Neural cell (in vitro differentiated cells): ENCODE data around the gene BLVRA. TPM values are rescaled to one million over a fixed set of nuclear protein-coding genes. Genes with fewer than 3 reads are reported as not detected.
"Not testable (repeated sequence)": the region's sequence is repeated elsewhere in the genome, so short reads cannot be mapped to it uniquely, and the experiment has no call there.

Experiments used
- H2AFZ ChIP-seq: fragments of 200-600, 300-800 bp; sonication (generic), shearing (Covaris generic); 2 replicates; pipeline ENCODE4 v1.6.0; 2014; ENCODE audit warnings: low read depth, mild to moderate bottlenecking, antibody characterized with exemption, low read length, moderate library complexity
- H3F3A ChIP-seq: fragments of 200-600 bp; shearing (Covaris generic); 2 replicates; pipeline ENCODE4 v1.6.1; 2016; ENCODE audit warnings: mild to moderate bottlenecking, moderate library complexity, mixed read lengths, antibody characterized with exemption, low read length; ENCODE audit not compliant: insufficient read depth, poor library complexity, severe bottlenecking
- H3K27ac ChIP-seq: fragments of 200-600, 300-800 bp; sonication (generic), shearing (Covaris generic); 2 replicates; pipeline ENCODE4 v1.5.1; 2014; ENCODE audit warnings: mild to moderate bottlenecking, low read length, moderate library complexity
- H3K27me3 ChIP-seq: fragments of 300-800, 200-600 bp; sonication (generic), shearing (Covaris generic); 2 replicates; pipeline ENCODE4 v1.6.0; 2014; ENCODE audit warnings: mild to moderate bottlenecking, low read depth, low read length, moderate library complexity; ENCODE audit not compliant: insufficient read depth
- H3K36me3 ChIP-seq: fragments of 300-800, 200-600 bp; sonication (generic), shearing (Covaris generic); 2 replicates; pipeline ENCODE4 v1.5.1; 2014; ENCODE audit warnings: mild to moderate bottlenecking, antibody characterized with exemption, low read length, moderate library complexity; ENCODE audit not compliant: insufficient read depth
- H3K4me2 ChIP-seq: fragments of 300-800, 200-600 bp; sonication (generic), shearing (Covaris generic); 2 replicates; pipeline ENCODE4 v1.6.0; 2014; ENCODE audit warnings: mild to moderate bottlenecking, low read length
- H3K4me3 ChIP-seq: fragments of 300-800, 200-600 bp; sonication (generic), shearing (Covaris generic); 2 replicates; pipeline ENCODE4 v1.5.1; 2014; ENCODE audit warnings: mild to moderate bottlenecking, low read length, moderate library complexity
- H3K79me2 ChIP-seq: fragments of 200-600 bp; shearing (Covaris generic); replicated peaks from 2 replicates; pipeline ENCODE4 v1.6.0; 2014; ENCODE audit warnings: mild to moderate bottlenecking, low read length, moderate library complexity; ENCODE audit not compliant: insufficient read depth
- H3K9ac ChIP-seq: fragments of 300-800, 200-600 bp; sonication (generic), shearing (Covaris generic); 2 replicates; pipeline ENCODE4 v1.6.1; 2016; ENCODE audit warnings: mild to moderate bottlenecking, low read length, mixed read lengths
- H3K9me2 ChIP-seq: fragments of 200-600 bp; shearing (Covaris generic); 2 replicates; pipeline ENCODE4 v1.6.1; 2016; ENCODE audit warnings: mild to moderate bottlenecking, low read length, mixed read lengths; ENCODE audit not compliant: insufficient read depth
- H3K9me3 ChIP-seq: fragments of 200-600, 300-800 bp; sonication (generic), shearing (Covaris generic); 2 replicates; pipeline ENCODE4 v1.6.1; 2016; ENCODE audit warnings: mild to moderate bottlenecking, mixed run types, low read length, moderate library complexity, mixed read lengths
- H4K20me1 ChIP-seq: fragments of 200-600 bp; shearing (Covaris generic); 2 replicates; pipeline ENCODE4 v1.6.1; 2016; ENCODE audit warnings: mild to moderate bottlenecking, mixed run types; ENCODE audit not compliant: insufficient read depth
- EP300 ChIP-seq: fragments of 450-650 bp; conservative IDR thresholded peaks from 2 replicates; pipeline ENCODE4 v1.6.1; 2014; ENCODE audit warnings: antibody characterized with exemption, mild to moderate bottlenecking, moderate library complexity; ENCODE audit not compliant: poor library complexity, severe bottlenecking
- EZH2 ChIP-seq: fragments of 200-600, 300-800 bp; shearing (Covaris generic), sonication (generic); IDR thresholded peaks from 2 replicates; pipeline ENCODE4 v1.6.1; 2014; ENCODE audit warnings: antibody characterized with exemption, low read length, borderline replicate concordance, mild to moderate bottlenecking; ENCODE audit not compliant: insufficient read depth, poor library complexity, severe bottlenecking
- MXI1 ChIP-seq: fragments of 450-650 bp; conservative IDR thresholded peaks from 2 replicates; pipeline ENCODE4 v1.6.1; 2014; ENCODE audit warnings: antibody characterized with exemption, mild to moderate bottlenecking; ENCODE audit not compliant: poor library complexity, severe bottlenecking
- POLR2AphosphoS5 ChIP-seq: IDR thresholded peaks from 2 replicates; pipeline ENCODE4 v1.6.1; 2012
- RAD21 ChIP-seq: fragments of 450-650 bp; conservative IDR thresholded peaks from 2 replicates; pipeline ENCODE4 v1.6.1; 2014; ENCODE audit warnings: antibody characterized with exemption, mild to moderate bottlenecking, moderate library complexity
- SMC3 ChIP-seq: fragments of 450-650 bp; conservative IDR thresholded peaks from 2 replicates; pipeline ENCODE4 v1.6.1; 2014; ENCODE audit warnings: antibody characterized with exemption, mild to moderate bottlenecking, moderate library complexity; ENCODE audit not compliant: poor library complexity
- TAF1 ChIP-seq: IDR thresholded peaks from 2 replicates; pipeline ENCODE4 v1.6.1; 2012; ENCODE audit warnings: low read depth
- polyA plus RNA-seq: library from polyadenylated mRNA; depleted of rRNA; stranded (reverse); fragments of >200 nt; gene quantifications from 2 replicates; pipeline ENCODE4 v1.2.3, GENCODE V29; 2014
- TF ChIP-seq, protein P1 (sequence below): fragments of 450-650 bp; IDR thresholded peaks from 2 replicates; pipeline ENCODE4 v1.5.1; 2014; ENCODE audit warnings: antibody characterized with exemption, mild to moderate bottlenecking, moderate library complexity; ENCODE audit not compliant: poor library complexity, severe bottlenecking
- TF ChIP-seq, protein P2 (sequence below): IDR thresholded peaks from 2 replicates; pipeline ENCODE4 v1.6.1; 2012; ENCODE audit warnings: borderline replicate concordance

BLVRA gene
- polyA plus RNA-seq, 1 donor from 2014 or later: 12.4 TPM

DNA sequence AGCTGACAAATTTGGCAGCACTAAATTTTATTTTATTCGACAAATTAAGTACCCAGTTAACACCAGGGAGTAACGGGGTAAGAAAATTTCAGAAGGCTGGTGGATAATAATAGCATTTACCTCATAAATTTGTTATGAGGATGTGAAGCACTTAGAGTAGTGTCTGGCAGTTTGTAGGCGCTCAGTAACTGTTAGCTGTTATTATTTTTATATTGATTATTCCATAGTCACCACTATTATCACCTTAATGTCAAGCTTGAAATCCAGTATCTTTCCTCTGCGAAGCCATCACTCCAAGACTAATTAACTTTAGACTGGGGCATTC, 28.6 kb upstream of the BLVRA start:
- TF ChIP-seq SMC3 (no peak), EP300 (no peak), RAD21 (no peak), TAF1 (no peak), POLR2AphosphoS5 (no peak), MXI1 (no peak), EZH2 (no peak)
- TF ChIP-seq, protein P1, sequence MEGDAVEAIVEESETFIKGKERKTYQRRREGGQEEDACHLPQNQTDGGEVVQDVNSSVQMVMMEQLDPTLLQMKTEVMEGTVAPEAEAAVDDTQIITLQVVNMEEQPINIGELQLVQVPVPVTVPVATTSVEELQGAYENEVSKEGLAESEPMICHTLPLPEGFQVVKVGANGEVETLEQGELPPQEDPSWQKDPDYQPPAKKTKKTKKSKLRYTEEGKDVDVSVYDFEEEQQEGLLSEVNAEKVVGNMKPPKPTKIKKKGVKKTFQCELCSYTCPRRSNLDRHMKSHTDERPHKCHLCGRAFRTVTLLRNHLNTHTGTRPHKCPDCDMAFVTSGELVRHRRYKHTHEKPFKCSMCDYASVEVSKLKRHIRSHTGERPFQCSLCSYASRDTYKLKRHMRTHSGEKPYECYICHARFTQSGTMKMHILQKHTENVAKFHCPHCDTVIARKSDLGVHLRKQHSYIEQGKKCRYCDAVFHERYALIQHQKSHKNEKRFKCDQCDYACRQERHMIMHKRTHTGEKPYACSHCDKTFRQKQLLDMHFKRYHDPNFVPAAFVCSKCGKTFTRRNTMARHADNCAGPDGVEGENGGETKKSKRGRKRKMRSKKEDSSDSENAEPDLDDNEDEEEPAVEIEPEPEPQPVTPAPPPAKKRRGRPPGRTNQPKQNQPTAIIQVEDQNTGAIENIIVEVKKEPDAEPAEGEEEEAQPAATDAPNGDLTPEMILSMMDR: no peak
- TF ChIP-seq, protein P2, sequence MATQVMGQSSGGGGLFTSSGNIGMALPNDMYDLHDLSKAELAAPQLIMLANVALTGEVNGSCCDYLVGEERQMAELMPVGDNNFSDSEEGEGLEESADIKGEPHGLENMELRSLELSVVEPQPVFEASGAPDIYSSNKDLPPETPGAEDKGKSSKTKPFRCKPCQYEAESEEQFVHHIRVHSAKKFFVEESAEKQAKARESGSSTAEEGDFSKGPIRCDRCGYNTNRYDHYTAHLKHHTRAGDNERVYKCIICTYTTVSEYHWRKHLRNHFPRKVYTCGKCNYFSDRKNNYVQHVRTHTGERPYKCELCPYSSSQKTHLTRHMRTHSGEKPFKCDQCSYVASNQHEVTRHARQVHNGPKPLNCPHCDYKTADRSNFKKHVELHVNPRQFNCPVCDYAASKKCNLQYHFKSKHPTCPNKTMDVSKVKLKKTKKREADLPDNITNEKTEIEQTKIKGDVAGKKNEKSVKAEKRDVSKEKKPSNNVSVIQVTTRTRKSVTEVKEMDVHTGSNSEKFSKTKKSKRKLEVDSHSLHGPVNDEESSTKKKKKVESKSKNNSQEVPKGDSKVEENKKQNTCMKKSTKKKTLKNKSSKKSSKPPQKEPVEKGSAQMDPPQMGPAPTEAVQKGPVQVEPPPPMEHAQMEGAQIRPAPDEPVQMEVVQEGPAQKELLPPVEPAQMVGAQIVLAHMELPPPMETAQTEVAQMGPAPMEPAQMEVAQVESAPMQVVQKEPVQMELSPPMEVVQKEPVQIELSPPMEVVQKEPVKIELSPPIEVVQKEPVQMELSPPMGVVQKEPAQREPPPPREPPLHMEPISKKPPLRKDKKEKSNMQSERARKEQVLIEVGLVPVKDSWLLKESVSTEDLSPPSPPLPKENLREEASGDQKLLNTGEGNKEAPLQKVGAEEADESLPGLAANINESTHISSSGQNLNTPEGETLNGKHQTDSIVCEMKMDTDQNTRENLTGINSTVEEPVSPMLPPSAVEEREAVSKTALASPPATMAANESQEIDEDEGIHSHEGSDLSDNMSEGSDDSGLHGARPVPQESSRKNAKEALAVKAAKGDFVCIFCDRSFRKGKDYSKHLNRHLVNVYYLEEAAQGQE: no peak
- Histone ChIP-seq H3K9me2 (no peaks in the 10 kb centered on the region), H3K9me3 (no peaks in the 10 kb centered on the region), H3K4me2 (peak overlapping the region; percentile 67), H3K27ac (peak overlapping the region; percentile 61), H4K20me1 (no peaks in the 10 kb centered on the region), H3K27me3 (no peaks in the 10 kb centered on the region), H3K4me3 (peak overlapping the region; percentile 85), H3F3A (no peaks in the 10 kb centered on the region), H2AFZ (peak overlapping the region; percentile 84), H3K79me2 (peaks cover 38% of the 10 kb centered on the region), H3K36me3 (no peaks in the 10 kb centered on the region), H3K9ac (peak overlapping the region; percentile 69)

DNA sequence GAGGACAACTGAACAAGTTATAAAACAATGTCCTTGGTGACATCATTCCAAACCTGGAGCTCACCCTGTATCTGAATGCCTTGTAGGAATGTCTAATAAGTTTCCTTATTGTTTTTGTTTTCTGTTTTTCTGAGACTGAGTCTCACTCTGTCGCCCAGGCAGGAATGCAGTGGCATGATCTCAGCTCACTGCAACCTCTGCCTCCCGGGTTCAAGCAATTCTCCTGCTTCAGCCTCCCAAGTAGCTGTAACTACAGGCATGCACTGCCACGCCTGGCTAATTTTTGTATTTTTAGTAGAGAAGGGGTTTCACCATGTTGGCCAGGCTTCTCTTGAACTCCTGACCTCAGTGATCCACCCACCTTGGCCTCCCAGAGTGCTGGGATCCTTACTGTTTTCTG, 27.0 kb upstream of the BLVRA start:
- not testable (repeated sequence) for H3K27me3 ChIP-seq, H3K9ac ChIP-seq, H3K9me3 ChIP-seq, H3K36me3 ChIP-seq, H2AFZ ChIP-seq, H3K4me2 ChIP-seq, H3K27ac ChIP-seq, H3K4me3 ChIP-seq, H3K9me2 ChIP-seq, H4K20me1 ChIP-seq, H3F3A ChIP-seq
- peaks cover 26% of the 10 kb centered on the region for H3K79me2 ChIP-seq

DNA sequence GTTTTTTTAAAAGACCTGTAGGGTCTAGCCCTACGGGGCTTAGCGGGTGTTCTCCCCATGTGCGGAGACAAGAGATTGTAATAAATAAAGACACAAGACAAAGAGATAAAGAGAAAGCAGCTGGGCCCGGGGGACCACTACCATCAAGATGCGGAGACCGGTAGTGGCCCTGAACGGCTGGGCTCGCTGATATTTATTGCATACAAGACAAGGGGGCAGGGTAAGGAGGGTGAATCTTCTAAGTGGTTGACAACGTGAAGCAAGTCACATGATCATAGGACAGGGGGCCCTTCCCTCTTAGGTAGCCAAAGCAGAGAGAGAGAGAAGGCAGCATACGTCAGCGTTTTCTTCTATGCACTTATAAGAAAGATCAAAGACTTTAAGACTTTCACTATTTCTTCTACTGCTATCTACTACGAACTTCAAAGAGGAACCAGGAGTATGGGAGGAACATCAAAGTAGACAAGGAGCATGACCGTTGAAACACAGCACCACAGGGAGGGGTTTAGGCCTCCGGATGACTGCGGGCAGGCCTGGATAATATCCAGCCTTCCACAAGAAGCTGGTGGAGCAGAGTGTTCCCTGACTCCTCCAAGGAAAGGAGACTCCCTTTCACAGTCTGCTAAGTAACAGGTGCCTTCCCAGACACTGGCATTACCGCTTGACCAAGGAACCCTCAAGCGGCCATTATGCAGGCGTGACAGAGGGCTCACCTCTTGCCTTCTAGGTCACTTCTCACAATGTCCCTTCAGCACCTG, 23.7 kb upstream of the BLVRA start:
- not testable (repeated sequence) for H3K4me2 ChIP-seq, H3F3A ChIP-seq, H3K79me2 ChIP-seq, H3K9me2 ChIP-seq, H3K27ac ChIP-seq, H3K36me3 ChIP-seq, H2AFZ ChIP-seq, H3K27me3 ChIP-seq, H3K9ac ChIP-seq, H4K20me1 ChIP-seq, H3K9me3 ChIP-seq, H3K4me3 ChIP-seq
